BJ (cell line): ENCODE measurements around the gene ZNF22. TPM values are rescaled to one million over a fixed set of nuclear protein-coding genes. Genes with fewer than 3 reads are reported as not detected.

Experiments used
- CTCF ChIA-PET: fragments of 350-600 bp; formaldehyde crosslinking; extraction: SDS; loops from one replicate; lab custom pipeline; 2021; ENCODE audit warnings: antibody characterized with exemption, inconsistent platforms; lab: Yijun Ruan, JAX
- POLR2A ChIA-PET: fragments of 300-600 bp; sonication (Branson Sonifier 250); formaldehyde crosslinking; extraction: SDS; loops from one replicate; lab custom pipeline; 2021; ENCODE audit warnings: antibody characterized with exemption; lab: Charles Lee
- DNase-seq: peaks from one replicate; pipeline ENCODE4 v3.0.0-alpha.2; 2011; ENCODE audit warnings: low read depth
- H3K27me3 ChIP-seq: 2 replicates; pipeline ENCODE4 v1.6.0; 2011; ENCODE audit warnings: low read length; ENCODE audit not compliant: control insufficient read depth, insufficient read depth
- H3K36me3 ChIP-seq: 2 replicates; pipeline ENCODE4 v1.5.1; 2011; ENCODE audit warnings: low read length; ENCODE audit not compliant: control insufficient read depth, insufficient read depth
- H3K4me3 ChIP-seq: 2 replicates; pipeline ENCODE4 v1.5.1; 2011; ENCODE audit warnings: low read depth, mild to moderate bottlenecking, control low read depth, low read length
- polyA plus RNA-seq: library from polyadenylated mRNA; depleted of rRNA; stranded (reverse); fragments of >200 nt; gene quantifications from 2 replicates; pipeline ENCODE4 v1.2.3, GENCODE V29; 2011
- TF ChIP-seq, protein P1 (sequence below): IDR thresholded peaks from 2 replicates; pipeline ENCODE4 v1.5.1; 2011; ENCODE audit warnings: low read depth, mild to moderate bottlenecking, control low read depth, inconsistent platforms, low read length, moderate library complexity; ENCODE audit not compliant: insufficient read depth

The ZNF22 gene
- polyA plus RNA-seq, 1 experiment: 7.2 TPM

DNA sequence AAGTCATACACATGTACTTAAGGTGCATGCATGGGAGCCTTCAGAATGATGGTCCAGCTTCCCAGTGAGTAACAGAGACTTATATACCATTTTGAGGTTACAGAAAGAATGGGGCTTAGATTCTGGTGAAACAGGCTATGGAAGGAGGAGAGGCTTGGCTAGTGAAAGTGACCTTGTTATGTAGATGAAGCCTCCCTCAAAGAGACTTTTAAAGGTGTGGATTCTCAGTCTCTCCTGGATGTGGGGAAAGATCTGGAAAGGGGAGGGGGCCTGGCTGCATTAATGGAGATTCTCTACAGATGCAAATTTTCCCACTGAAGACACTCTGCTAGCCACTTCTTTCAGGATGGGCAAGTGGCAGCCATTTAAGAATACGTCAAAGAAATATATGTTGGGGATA is 35.6 kb upstream of the ZNF22 start:
- Histone ChIP-seq H3K4me3 (no peak overlapping the region), H3K27me3 (no peaks in the 10 kb centered on the region), H3K36me3 (no peaks in the 10 kb centered on the region)
- DNase-seq: no peak
- TF ChIP-seq, protein P1, sequence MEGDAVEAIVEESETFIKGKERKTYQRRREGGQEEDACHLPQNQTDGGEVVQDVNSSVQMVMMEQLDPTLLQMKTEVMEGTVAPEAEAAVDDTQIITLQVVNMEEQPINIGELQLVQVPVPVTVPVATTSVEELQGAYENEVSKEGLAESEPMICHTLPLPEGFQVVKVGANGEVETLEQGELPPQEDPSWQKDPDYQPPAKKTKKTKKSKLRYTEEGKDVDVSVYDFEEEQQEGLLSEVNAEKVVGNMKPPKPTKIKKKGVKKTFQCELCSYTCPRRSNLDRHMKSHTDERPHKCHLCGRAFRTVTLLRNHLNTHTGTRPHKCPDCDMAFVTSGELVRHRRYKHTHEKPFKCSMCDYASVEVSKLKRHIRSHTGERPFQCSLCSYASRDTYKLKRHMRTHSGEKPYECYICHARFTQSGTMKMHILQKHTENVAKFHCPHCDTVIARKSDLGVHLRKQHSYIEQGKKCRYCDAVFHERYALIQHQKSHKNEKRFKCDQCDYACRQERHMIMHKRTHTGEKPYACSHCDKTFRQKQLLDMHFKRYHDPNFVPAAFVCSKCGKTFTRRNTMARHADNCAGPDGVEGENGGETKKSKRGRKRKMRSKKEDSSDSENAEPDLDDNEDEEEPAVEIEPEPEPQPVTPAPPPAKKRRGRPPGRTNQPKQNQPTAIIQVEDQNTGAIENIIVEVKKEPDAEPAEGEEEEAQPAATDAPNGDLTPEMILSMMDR: no peak
- ChIA-PET POLR2A (no interaction called here), CTCF (interaction anchor here (1.4 to 9.8 kb wide), 5 partner anchors 11 to 36 kb away, joined by 3 to 87 read pairs (median 7); partner anchors contain the start of gene DEPP1)

DNA sequence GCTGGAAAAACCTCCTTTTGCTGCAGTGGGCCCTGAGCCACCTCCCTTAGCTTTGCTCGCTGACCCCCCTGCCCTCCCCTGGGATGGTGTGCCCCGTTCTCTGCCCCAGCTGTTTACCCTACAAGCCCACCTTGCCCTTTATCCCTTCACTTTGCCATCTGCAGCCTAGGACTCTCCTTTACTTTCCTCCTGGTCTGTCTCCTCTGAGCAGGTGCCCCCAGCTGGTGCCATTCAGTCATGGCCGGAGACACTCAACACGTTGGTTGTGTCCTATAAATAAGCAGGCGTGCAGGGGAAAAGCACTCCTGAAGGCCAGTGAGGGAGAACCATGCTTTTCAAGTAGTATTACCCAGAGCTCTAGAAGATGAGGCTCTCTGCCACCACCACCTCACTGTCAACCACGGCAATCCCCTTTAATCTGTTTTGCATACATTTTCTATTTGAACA is 35.0 kb upstream of the ZNF22 start:
- no peak for DNase-seq
- ChIA-PET CTCF (interaction anchor here (1.3 to 9.8 kb wide), 6 partner anchors 10 to 37 kb away, joined by 3 to 87 read pairs (median 6); partner anchors contain the start of gene DEPP1), POLR2A (no interaction called here)
- H3K27me3 ChIP-seq: no peaks in the 10 kb centered on the region
- TF ChIP-seq, protein P1: no peak
- H3K36me3 ChIP-seq: no peaks in the 10 kb centered on the region
- no peak overlapping the region for H3K4me3 ChIP-seq

DNA sequence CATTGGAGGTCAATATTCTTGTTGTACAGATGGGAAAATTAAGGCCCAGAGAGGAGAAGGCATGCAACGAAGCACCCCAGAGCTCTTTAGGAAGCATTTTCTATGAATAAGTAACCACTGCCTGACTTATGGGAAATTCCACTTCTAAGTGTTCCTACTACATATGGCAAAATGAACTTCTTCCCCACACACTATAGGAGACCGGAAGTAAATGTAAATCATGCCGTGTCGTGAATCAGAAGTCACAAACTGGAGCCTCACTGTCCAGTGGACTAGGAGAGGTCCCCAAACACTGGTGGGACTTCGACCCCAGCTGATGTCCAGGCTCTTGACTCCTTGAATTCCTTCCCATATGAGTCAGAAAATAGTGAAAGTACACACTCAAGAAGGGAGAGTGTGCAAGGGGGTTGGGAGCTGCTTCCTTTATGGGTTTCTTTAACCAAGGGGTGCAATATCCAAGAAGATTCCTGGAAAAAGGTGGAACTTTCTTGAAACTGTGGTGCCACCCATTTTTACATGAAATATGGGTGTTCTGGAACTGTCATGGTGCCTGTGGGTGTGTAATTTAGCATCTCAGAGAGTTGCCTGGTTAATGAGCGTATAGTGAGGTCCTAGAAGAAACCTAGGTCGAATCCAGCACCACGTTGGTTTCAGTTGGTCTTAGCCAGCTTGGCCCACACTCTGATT is 34.5 kb upstream of the ZNF22 start:
- CTCF ChIA-PET: interaction anchor here (0.8 to 9.8 kb wide), 6 partner anchors 10 to 34 kb away, joined by 3 to 87 read pairs (median 6); partner anchors contain the start of genes DEPP1 and ZNF22
- POLR2A ChIA-PET: interaction anchor here (0.6 kb wide), 1 partner anchor 37 kb away, joined by 3 read pairs; no protein-coding TSS in a partner anchor
- Histone ChIP-seq H3K4me3 (no peak overlapping the region), H3K27me3 (no peaks in the 10 kb centered on the region), H3K36me3 (no peaks in the 10 kb centered on the region)
- no peak for DNase-seq
- TF ChIP-seq, protein P1: no peak

DNA sequence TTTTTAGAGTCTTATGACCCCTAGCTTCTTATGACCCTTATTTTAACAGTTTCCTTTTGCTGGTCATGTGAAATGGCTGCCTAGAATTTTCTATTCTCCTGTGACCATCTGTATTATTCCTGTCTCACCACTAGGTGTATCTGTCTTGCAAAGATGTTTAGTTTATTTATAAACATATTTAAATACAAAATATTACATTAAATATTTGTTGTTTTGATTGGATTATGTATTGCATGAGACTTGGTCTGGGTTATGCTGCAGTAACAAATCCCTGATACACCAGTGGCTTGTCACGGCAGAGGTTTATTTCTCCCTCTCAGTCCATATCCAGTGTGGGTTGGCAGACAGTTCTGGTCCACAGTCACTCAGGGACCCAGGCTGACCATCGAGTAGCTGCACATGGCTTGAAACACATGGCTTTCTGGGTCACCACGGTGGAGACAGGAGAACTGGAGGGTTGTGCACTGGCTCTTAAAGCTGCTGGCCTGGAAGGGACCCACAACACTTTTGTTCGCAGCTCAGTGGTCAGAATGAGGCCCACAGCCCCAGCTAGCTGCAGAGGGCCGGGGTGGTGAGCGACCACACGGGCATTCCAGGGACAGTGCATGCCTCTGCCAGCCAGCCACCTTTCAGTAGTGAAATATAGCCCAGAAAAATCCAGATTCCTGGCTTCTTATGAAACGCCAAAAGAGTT is 33.8 kb upstream of the ZNF22 start:
- TF ChIP-seq, protein P1: 0 out of 2 replicates have a peak, but pooled peaks have one; percentile 17
- H3K36me3 ChIP-seq: no peaks in the 10 kb centered on the region; the same call in 1 of the 2 replicates
- ChIA-PET POLR2A (interaction anchor here (0.6 kb wide), 1 partner anchor 36 kb away, joined by 3 read pairs; no protein-coding TSS in a partner anchor), CTCF (interaction anchor here (0.8 to 9.8 kb wide), 8 partner anchors 9 to 80 kb away, joined by 3 to 87 read pairs (median 4); partner anchors contain the start of genes DEPP1 and ZNF22)
- no peak for DNase-seq
- H3K4me3 ChIP-seq: no peak overlapping the region
- H3K27me3 ChIP-seq: no peaks in the 10 kb centered on the region

DNA sequence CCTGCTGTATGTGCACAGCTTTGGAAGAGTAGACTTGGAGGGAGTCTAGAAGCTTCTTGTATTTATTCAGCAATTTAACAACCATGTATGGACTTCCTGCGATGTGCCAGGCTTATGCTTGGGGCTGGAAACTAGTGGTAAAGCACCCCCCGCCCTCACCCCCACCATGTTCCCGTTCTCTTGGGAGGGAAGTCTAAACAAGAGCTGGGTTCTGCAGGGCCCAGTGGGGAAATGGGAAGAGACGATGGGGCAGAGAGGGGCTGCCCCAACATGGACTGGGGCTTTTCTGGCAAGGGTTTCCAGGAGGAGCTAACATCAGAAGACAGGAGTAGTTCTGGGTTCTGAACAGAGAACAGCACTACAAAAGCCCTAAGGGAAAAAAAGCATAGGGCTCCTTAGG is 33.1 kb upstream of the ZNF22 start:
- Histone ChIP-seq H3K27me3 (no peaks in the 10 kb centered on the region), H3K36me3 (no peaks in the 10 kb centered on the region; the same call in 1 of the 2 replicates), H3K4me3 (no peak overlapping the region)
- CTCF ChIA-PET: interaction anchor here (0.8 to 9.8 kb wide), 4 partner anchors 8 to 80 kb away, joined by 3 to 87 read pairs (median 4); partner anchors contain the start of gene DEPP1
- TF ChIP-seq, protein P1: no peak
- POLR2A ChIA-PET: no interaction called here
- DNase-seq: no peak
